Fibroblast of pulmonary artery (primary cell): Measurements from ENCODE around the gene WASL.

ENCODE experiments used
- DNase-seq: peaks from one replicate; pipeline ENCODE4 v3.0.0-alpha.2; 2010; ENCODE audit warnings: low read depth
- H3K4me3 ChIP-seq: replicated peaks from 2 replicates; pipeline ENCODE4 v1.5.1; 2011; ENCODE audit warnings: low read depth, mild to moderate bottlenecking, control low read depth, low read length, moderate library complexity
- CTCF ChIP-seq: IDR thresholded peaks from 2 replicates; pipeline ENCODE4 v1.5.1; 2011; ENCODE audit warnings: mild to moderate bottlenecking, control low read depth, low read length, inconsistent platforms; ENCODE audit errors: missing control alignments

WASL gene

GRCh38 chr7:123754271-123754871 lies 5.6 kb upstream of the WASL start:
- no peak for TF ChIP-seq CTCF
- DNase-seq, result no peak
- H3K4me3 ChIP-seq, result no peak overlapping the region

- H3K4me3 ChIP-seq, result no peak overlapping the region
- DNase-seq, result no peak
- TF ChIP-seq CTCF, result no peak
Observed at GRCh38 chr7:123752534-123752933, 3.7 kb upstream of the WASL start.

GRCh38 chr7:123751821-123752220 lies 3.0 kb upstream of the WASL start:
- no peak for TF ChIP-seq CTCF
- peak; percentile 70 for DNase-seq
- peak overlapping the region; percentile 26 for H3K4me3 ChIP-seq

GRCh38 chr7:123750389-123751230 lies 1.8 kb upstream of the WASL start:
- TF ChIP-seq CTCF, result no peak
- no peak for DNase-seq
- H3K4me3 ChIP-seq, result peak overlapping the region; percentile 89

GRCh38 chr7:123749537-123749857 lies 694 bp upstream of the WASL start:
- TF ChIP-seq CTCF, result peak; percentile 9
- H3K4me3 ChIP-seq, result peak overlapping the region; percentile 89
- DNase-seq, result peak; percentile 78

GRCh38 chr7:123748171-123748733 lies 551 bp downstream of the WASL start:
- DNase-seq, result peak; percentile 33
- no peak for TF ChIP-seq CTCF
- peak overlapping the region; percentile 89 for H3K4me3 ChIP-seq
